H9 (cell line): ENCODE data around the gene STX16. TPM values are rescaled to one million over a fixed set of nuclear protein-coding genes. Genes with fewer than 3 reads are reported as not detected.

Source experiments
- DNase-seq: peaks from one replicate; pipeline ENCODE4 v3.0.0-alpha.2; 2017
- H2AFZ ChIP-seq: one replicate; pipeline ENCODE4 v1.6.1; 2013; ENCODE audit warnings: mild to moderate bottlenecking, low read length, control low read depth, moderate library complexity
- H2AK5ac ChIP-seq: 2 replicates; pipeline ENCODE4 v1.6.1; 2013; ENCODE audit warnings: low read length, control low read depth, mixed read lengths; ENCODE audit not compliant: insufficient read length
- H2BK120ac ChIP-seq: one replicate; pipeline ENCODE4 v1.6.1; 2013; ENCODE audit warnings: low read depth, mild to moderate bottlenecking, low read length, control low read depth, inconsistent platforms; ENCODE audit not compliant: poor library complexity, severe bottlenecking
- H2BK12ac ChIP-seq: 2 replicates; pipeline ENCODE4 v1.6.1; 2013; ENCODE audit warnings: low read length, control low read depth, mixed read lengths, low read depth; ENCODE audit not compliant: insufficient read length
- H2BK15ac ChIP-seq: 2 replicates; pipeline ENCODE4 v1.6.1; 2013; ENCODE audit warnings: low read depth, low read length, control low read depth
- H2BK20ac ChIP-seq: one replicate; pipeline ENCODE4 v1.6.1; 2013; ENCODE audit warnings: low read depth, mild to moderate bottlenecking, low read length, control low read depth, inconsistent platforms; ENCODE audit not compliant: poor library complexity, severe bottlenecking
- H2BK5ac ChIP-seq: 2 replicates; pipeline ENCODE4 v1.6.1; 2013; ENCODE audit warnings: low read length, control low read depth, mixed read lengths; ENCODE audit not compliant: insufficient read length
- H3K14ac ChIP-seq: 2 replicates; pipeline ENCODE4 v1.6.1; 2013; ENCODE audit warnings: low read length, control low read depth; ENCODE audit not compliant: insufficient read depth
- H3K18ac ChIP-seq: 2 replicates; pipeline ENCODE4 v1.6.1; 2013; ENCODE audit warnings: low read depth, mild to moderate bottlenecking, mixed read lengths, low read length, control low read depth; ENCODE audit not compliant: insufficient read length
- H3K23ac ChIP-seq: 2 replicates; pipeline ENCODE4 v1.6.1; 2013; ENCODE audit warnings: low read length, control low read depth, mixed read lengths, low read depth; ENCODE audit not compliant: insufficient read length
- H3K23me2 ChIP-seq: 2 replicates; pipeline ENCODE4 v1.6.1; 2013; ENCODE audit warnings: low read depth, mild to moderate bottlenecking, mixed read lengths, low read length, control low read depth; ENCODE audit not compliant: insufficient read length, poor library complexity, severe bottlenecking
- H3K27ac ChIP-seq: 2 replicates; pipeline ENCODE4 v1.5.1; 2013; ENCODE audit warnings: low read length, control low read depth, mixed read lengths, low read depth; ENCODE audit not compliant: insufficient read length
- H3K27me3 ChIP-seq: 2 replicates; pipeline ENCODE4 v1.6.1; 2013; ENCODE audit warnings: low read length, control low read depth, inconsistent platforms; ENCODE audit not compliant: insufficient read depth
- H3K4ac ChIP-seq: 2 replicates; pipeline ENCODE4 v1.6.1; 2013; ENCODE audit warnings: low read depth, mild to moderate bottlenecking, control low read depth, inconsistent platforms, low read length, moderate library complexity
- H3K4me1 ChIP-seq: 2 replicates; pipeline ENCODE4 v1.6.1; 2013; ENCODE audit warnings: low read length, control low read depth, inconsistent platforms; ENCODE audit not compliant: insufficient read depth
- H3K4me2 ChIP-seq: 2 replicates; pipeline ENCODE4 v1.6.1; 2013; ENCODE audit warnings: low read length, control low read depth, mixed read lengths; ENCODE audit not compliant: insufficient read length, insufficient read depth
- H3K56ac ChIP-seq: 2 replicates; pipeline ENCODE4 v1.6.1; 2013; ENCODE audit warnings: low read depth, mild to moderate bottlenecking, mixed read lengths, low read length, control low read depth; ENCODE audit not compliant: insufficient read length
- H3K79me1 ChIP-seq: 2 replicates; pipeline ENCODE4 v1.6.1; 2013; ENCODE audit warnings: low read depth, mild to moderate bottlenecking, moderate library complexity, low read length, control low read depth, inconsistent platforms; ENCODE audit not compliant: insufficient read depth, poor library complexity, severe bottlenecking
- H3K79me2 ChIP-seq: 2 replicates; pipeline ENCODE4 v1.6.1; 2013; ENCODE audit warnings: low read length, control low read depth, inconsistent platforms; ENCODE audit not compliant: insufficient read depth
- H3K9ac ChIP-seq: 2 replicates; pipeline ENCODE4 v1.6.1; 2013; ENCODE audit warnings: low read length, control low read depth, mixed read lengths; ENCODE audit not compliant: insufficient read length; ENCODE audit errors: extremely low read depth
- H3K9me3 ChIP-seq: one replicate; pipeline ENCODE4 v1.6.1; 2013; ENCODE audit warnings: low read depth, low read length, inconsistent platforms; ENCODE audit not compliant: control insufficient read depth
- H3T11ph ChIP-seq: one replicate; pipeline ENCODE4 v1.6.1; 2013; ENCODE audit warnings: mild to moderate bottlenecking, low read length, control low read depth, inconsistent platforms
- H4K20me1 ChIP-seq: one replicate; pipeline ENCODE4 v1.6.1; 2013; ENCODE audit not compliant: control insufficient read depth, insufficient read length, insufficient read depth
- H4K5ac ChIP-seq: 2 replicates; pipeline ENCODE4 v1.6.1; 2013; ENCODE audit warnings: low read depth, mild to moderate bottlenecking, mixed read lengths, low read length, control low read depth; ENCODE audit not compliant: insufficient read length
- H4K8ac ChIP-seq: replicated peaks from 2 replicates; pipeline ENCODE4 v1.6.1; 2013; ENCODE audit warnings: low read length, control low read depth, mixed read lengths, low read depth; ENCODE audit not compliant: insufficient read length
- H4K91ac ChIP-seq: 2 replicates; pipeline ENCODE4 v1.6.1; 2013; ENCODE audit warnings: low read depth, mild to moderate bottlenecking, moderate library complexity, mixed read lengths, low read length, control low read depth; ENCODE audit not compliant: insufficient read length
- H3K27ac Mint-ChIP-seq, 3 experiments: 2 replicates in 2 of 3; 3 replicates in 1 of 3; pipeline ENCODE4 v1.8.0; 2020 to 2021; ENCODE audit warnings: mixed read lengths in 3 of 3, mild to moderate bottlenecking in 1 of 3, moderate library complexity in 1 of 3
- H3K27me3 Mint-ChIP-seq: 2 replicates; pipeline ENCODE4 v1.8.0; 2021; ENCODE audit warnings: low read depth, mild to moderate bottlenecking, moderate library complexity, mixed read lengths
- H3K36me3 Mint-ChIP-seq, 3 experiments: 2 replicates in 2 of 3; 3 replicates in 1 of 3; pipeline ENCODE4 v1.8.0; 2020 to 2021; ENCODE audit warnings: low read depth in 3 of 3, mixed read lengths in 3 of 3; ENCODE audit not compliant: insufficient read depth in 1 of 3
- H3K4me1 Mint-ChIP-seq, 2 experiments: 2 replicates each; pipeline ENCODE4 v1.8.0; 2020; ENCODE audit warnings: mixed read lengths in 2 of 2
- H3K4me3 Mint-ChIP-seq, 2 experiments: 2 replicates in 1 of 2; 3 replicates in 1 of 2; pipeline ENCODE4 v1.8.0; 2020 to 2021; ENCODE audit warnings: mild to moderate bottlenecking in 2 of 2, mixed read lengths in 2 of 2, moderate library complexity in 1 of 2
- H3K9me3 Mint-ChIP-seq, 2 experiments: 2 replicates in 1 of 2; 3 replicates in 1 of 2; pipeline ENCODE4 v1.8.0; 2020; ENCODE audit warnings: mild to moderate bottlenecking in 2 of 2, mixed read lengths in 2 of 2, moderate library complexity in 1 of 2
- CTCF ChIP-seq: fragments of 200-600 bp; sonication (generic); conservative IDR thresholded peaks from 3 replicates; pipeline ENCODE4 v1.8.0; 2021; ENCODE audit warnings: antibody characterized with exemption, mild to moderate bottlenecking
- WGBS: extraction: QIAGEN DNeasy Blood & Tissue Kit; methylation state at CpG from one replicate; pipeline ENCODE4 v1.1.7; 2013; ENCODE audit warnings: missing lambda C conversion rate, low lambda C conversion rate, mixed read lengths; ENCODE audit not compliant: insufficient read length; ENCODE audit errors: extremely low coverage; 5-methylcytosine and 5-hydroxymethylcytosine counted together
- total RNA-seq: library from RNA; stranded (reverse); gene quantifications from 2 replicates; pipeline ENCODE4 v1.2.1, GENCODE V29; 2021

Gene STX16
- total RNA-seq, 1 experiment from 2014 or later = 87.8 TPM

GRCh38 chr20:58715801-58716475 is 64.9 kb downstream of the STX16 start:
- Mint-ChIP-seq H3K4me1 (peaks cover 0 to 10% of the 10 kb centered on the region in 2 experiments; a peak in 1 of 4 replicates), H3K27me3 (peaks cover 1% of the 10 kb centered on the region; the same call in 1 of the 2 replicates), H3K27ac (peak overlapping the region in 1 of 3 experiments; percentile 88; a peak in 2 of 7 replicates), H3K9me3 (no peaks in the 10 kb centered on the region), H3K4me3 (no peak overlapping the region), H3K36me3 (no peaks in the 10 kb centered on the region)
- no peak overlapping the region for H3K23ac ChIP-seq
- H3T11ph ChIP-seq = no peak overlapping the region
- TF ChIP-seq CTCF = no peak
- no peaks in the 10 kb centered on the region for H3K9me3 ChIP-seq
- H3K23me2 ChIP-seq = no peaks in the 10 kb centered on the region
- no peak overlapping the region for H3K56ac ChIP-seq
- H2BK5ac ChIP-seq = no peak overlapping the region
- no peak overlapping the region for H3K27ac ChIP-seq
- no peak overlapping the region for H2BK120ac ChIP-seq
- H3K9ac ChIP-seq = no peak overlapping the region
- WGBS = no CpG with 5 or more reads among the region's 18 CpGs
- DNase-seq = peak; percentile 21
- no peaks in the 10 kb centered on the region for H3K4me1 ChIP-seq
- H4K5ac ChIP-seq = no peak overlapping the region
- H2AFZ ChIP-seq = no peak overlapping the region
- no peaks in the 10 kb centered on the region for H4K20me1 ChIP-seq
- H3K79me1 ChIP-seq = no peaks in the 10 kb centered on the region
- no peak overlapping the region for H2BK20ac ChIP-seq
- no peak overlapping the region for H3K14ac ChIP-seq
- no peak overlapping the region for H2AK5ac ChIP-seq
- no peak overlapping the region for H2BK15ac ChIP-seq
- H3K4me2 ChIP-seq = no peak overlapping the region
- no peak overlapping the region for H3K4ac ChIP-seq
- H3K18ac ChIP-seq = no peak overlapping the region
- no peaks in the 10 kb centered on the region for H3K27me3 ChIP-seq
- no peak overlapping the region for H4K91ac ChIP-seq
- H3K79me2 ChIP-seq = no peaks in the 10 kb centered on the region
- no peak overlapping the region for H2BK12ac ChIP-seq
- no peak overlapping the region for H4K8ac ChIP-seq
